ENCODE results near the gene PLBD2. TPM values are rescaled to one million over a fixed set of nuclear protein-coding genes. Genes with fewer than 3 reads are reported as not detected.

The PLBD2 gene
- total and polyA plus RNA-seq, 9 of the 15 experiments (the other 6 are each of a cell fraction or from before 2014, with no cell fraction given) = 2.4 to 37.4 (median 6.0) TPM

DNA sequence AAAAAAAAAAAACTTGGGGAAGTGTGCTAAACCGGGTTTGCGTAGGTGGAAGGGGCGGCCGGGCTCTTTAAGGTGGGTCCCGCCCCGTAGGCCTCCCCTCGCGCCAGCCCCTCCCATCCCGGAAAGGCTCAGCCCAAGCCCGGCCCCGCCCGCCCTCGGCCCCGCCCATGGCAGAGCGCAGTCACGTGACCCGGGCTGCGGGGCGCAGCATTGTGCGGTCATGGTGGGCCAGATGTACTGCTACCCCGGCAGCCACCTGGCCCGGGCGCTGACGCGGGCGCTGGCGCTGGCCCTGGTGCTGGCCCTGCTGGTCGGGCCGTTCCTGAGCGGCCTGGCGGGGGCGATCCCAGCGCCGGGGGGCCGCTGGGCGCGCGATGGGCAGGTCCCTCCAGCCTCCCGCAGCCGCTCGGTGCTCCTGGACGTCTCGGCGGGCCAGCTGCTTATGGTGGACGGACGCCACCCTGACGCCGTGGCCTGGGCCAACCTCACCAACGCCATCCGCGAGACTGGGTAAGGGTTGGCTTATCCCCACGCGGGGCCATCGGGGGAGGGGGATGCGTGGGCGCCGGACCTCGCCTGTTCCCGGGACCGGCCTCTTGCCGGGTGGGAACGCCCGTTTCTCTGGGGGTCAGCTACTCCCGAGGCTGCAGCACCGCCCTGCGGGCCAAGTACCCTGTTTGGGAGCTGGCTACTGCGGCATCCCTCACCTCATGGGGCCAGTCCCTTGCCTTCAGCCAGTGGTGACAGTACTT, at the start of gene PLBD2 (continued):
- TF ChIP-seq TBP (optimal IDR thresholded peaks at IDR 0.05; ENCODE audit: low read depth, low read length) (peak; percentile 34), ZNF609 (CRISPR knock-in tag; IDR thresholded peaks at IDR 0.05; ENCODE audit: borderline replicate concordance) (no peak), USF1 (CRISPR knock-in tag; IDR thresholded peaks at IDR 0.05) (peak; percentile 93), ZNF174 (CRISPR knock-in tag; IDR thresholded peaks at IDR 0.05) (no peak), PYGO2 (tag; IDR thresholded peaks at IDR 0.05) (no peak), TBL1XR1 (IDR thresholded peaks at IDR 0.05; ENCODE audit: low read length in 2 of 2) (0 out of 4 replicates have a peak, but pooled peaks of 1 of the 2 experiments have one; percentile 49), ZNF311 (CRISPR knock-in tag; IDR thresholded peaks at IDR 0.05) (no peak), ZNF239 (CRISPR knock-in tag; IDR thresholded peaks at IDR 0.05) (no peak), PHB (CRISPR knock-in tag; IDR thresholded peaks at IDR 0.05) (no peak), ZNF561 (CRISPR knock-in tag; conservative IDR thresholded peaks at IDR 0.05) (no peak), ZNF316 (IDR thresholded peaks at IDR 0.05) (no peak), ELK1 (CRISPR knock-in tag; IDR thresholded peaks at IDR 0.05) (no peak), ZNF695 (CRISPR knock-in tag; IDR thresholded peaks at IDR 0.05) (no peak), ZFP1 (CRISPR knock-in tag; IDR thresholded peaks at IDR 0.05) (no peak), ZNF445 (CRISPR knock-in tag; IDR thresholded peaks at IDR 0.05; ENCODE audit: low read depth) (no peak), MTA3 (IDR thresholded peaks at IDR 0.05; ENCODE audit: borderline replicate concordance) (peak; percentile 51; the same call in 1 of the 2 replicates)
- TF ChIP-seq, protein P1, sequence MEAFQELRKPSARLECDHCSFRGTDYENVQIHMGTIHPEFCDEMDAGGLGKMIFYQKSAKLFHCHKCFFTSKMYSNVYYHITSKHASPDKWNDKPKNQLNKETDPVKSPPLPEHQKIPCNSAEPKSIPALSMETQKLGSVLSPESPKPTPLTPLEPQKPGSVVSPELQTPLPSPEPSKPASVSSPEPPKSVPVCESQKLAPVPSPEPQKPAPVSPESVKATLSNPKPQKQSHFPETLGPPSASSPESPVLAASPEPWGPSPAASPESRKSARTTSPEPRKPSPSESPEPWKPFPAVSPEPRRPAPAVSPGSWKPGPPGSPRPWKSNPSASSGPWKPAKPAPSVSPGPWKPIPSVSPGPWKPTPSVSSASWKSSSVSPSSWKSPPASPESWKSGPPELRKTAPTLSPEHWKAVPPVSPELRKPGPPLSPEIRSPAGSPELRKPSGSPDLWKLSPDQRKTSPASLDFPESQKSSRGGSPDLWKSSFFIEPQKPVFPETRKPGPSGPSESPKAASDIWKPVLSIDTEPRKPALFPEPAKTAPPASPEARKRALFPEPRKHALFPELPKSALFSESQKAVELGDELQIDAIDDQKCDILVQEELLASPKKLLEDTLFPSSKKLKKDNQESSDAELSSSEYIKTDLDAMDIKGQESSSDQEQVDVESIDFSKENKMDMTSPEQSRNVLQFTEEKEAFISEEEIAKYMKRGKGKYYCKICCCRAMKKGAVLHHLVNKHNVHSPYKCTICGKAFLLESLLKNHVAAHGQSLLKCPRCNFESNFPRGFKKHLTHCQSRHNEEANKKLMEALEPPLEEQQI (IDR thresholded peaks at IDR 0.05) = no peak
- TF ChIP-seq, protein P2, sequence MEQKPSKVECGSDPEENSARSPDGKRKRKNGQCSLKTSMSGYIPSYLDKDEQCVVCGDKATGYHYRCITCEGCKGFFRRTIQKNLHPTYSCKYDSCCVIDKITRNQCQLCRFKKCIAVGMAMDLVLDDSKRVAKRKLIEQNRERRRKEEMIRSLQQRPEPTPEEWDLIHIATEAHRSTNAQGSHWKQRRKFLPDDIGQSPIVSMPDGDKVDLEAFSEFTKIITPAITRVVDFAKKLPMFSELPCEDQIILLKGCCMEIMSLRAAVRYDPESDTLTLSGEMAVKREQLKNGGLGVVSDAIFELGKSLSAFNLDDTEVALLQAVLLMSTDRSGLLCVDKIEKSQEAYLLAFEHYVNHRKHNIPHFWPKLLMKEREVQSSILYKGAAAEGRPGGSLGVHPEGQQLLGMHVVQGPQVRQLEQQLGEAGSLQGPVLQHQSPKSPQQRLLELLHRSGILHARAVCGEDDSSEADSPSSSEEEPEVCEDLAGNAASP (IDR thresholded peaks at IDR 0.05) = no peak

All from K562 (cell line).